DMS114 treated with DMSO at 0.1 percent for 48 hours (cell line): Measurements from ENCODE around the gene LRRC71.
A peak's percentile ranks its signal among the peaks of the same experiment; 100 is the strongest.

Experiments
- DNase-seq: peaks from one replicate; lab custom pipeline; 2025; ENCODE audit not compliant: unreplicated experiment; lab: John Stamatoyannopoulos, UW

LRRC71 gene

GRCh38 chr1:156945881-156946661 lies 25.6 kb downstream of the LRRC71 start:
- DNase-seq: no peak

GRCh38 chr1:156947127-156947526 lies 26.7 kb downstream of the LRRC71 start:
- no peak for DNase-seq

GRCh38 chr1:156947818-156948525 lies 27.5 kb downstream of the LRRC71 start:
- DNase-seq: no peak

GRCh38 chr1:156948708-156949107 lies 28.3 kb downstream of the LRRC71 start:
- DNase-seq: no peak

- no peak for DNase-seq
These were observed 28.7 kb downstream of the LRRC71 start for GRCh38 chr1:156949127-156949526.

- DNase-seq: no peak
These were observed 30.9 kb downstream of the LRRC71 start for GRCh38 chr1:156951371-156951770.

- DNase-seq: no peak
These were observed 33.1 kb downstream of the LRRC71 start for GRCh38 chr1:156953571-156953970.

GRCh38 chr1:156956333-156956732 lies 35.9 kb downstream of the LRRC71 start:
- DNase-seq: no peak

GRCh38 chr1:156957634-156958033 lies 37.2 kb downstream of the LRRC71 start:
- no peak for DNase-seq

GRCh38 chr1:156958247-156958714 lies 37.8 kb downstream of the LRRC71 start:
- DNase-seq: no peak

GRCh38 chr1:156959414-156959813 lies 39.0 kb downstream of the LRRC71 start:
- DNase-seq: no peak

GRCh38 chr1:156959925-156960324 lies 39.5 kb downstream of the LRRC71 start:
- no peak for DNase-seq

- peak; percentile 63 for DNase-seq
These were observed 41.3 kb downstream of the LRRC71 start for GRCh38 chr1:156961709-156962108.

- DNase-seq: no peak
These were observed 43.2 kb downstream of the LRRC71 start for GRCh38 chr1:156963621-156964020.

GRCh38 chr1:156964441-156964840 lies 44.0 kb downstream of the LRRC71 start:
- DNase-seq: no peak

GRCh38 chr1:156969496-156969895 lies 49.1 kb downstream of the LRRC71 start:
- DNase-seq: no peak

- no peak for DNase-seq
These were observed 49.6 kb downstream of the LRRC71 start for GRCh38 chr1:156970017-156970416.

GRCh38 chr1:156973417-156973816 lies 53.0 kb downstream of the LRRC71 start:
- DNase-seq: no peak

- no peak for DNase-seq
These were observed 54.7 kb downstream of the LRRC71 start for GRCh38 chr1:156975084-156975483.

- no peak for DNase-seq
These were observed 60.1 kb downstream of the LRRC71 start for GRCh38 chr1:156980551-156980950.
